GM21360 (cell line): ENCODE data around the gene HAND2.

Experiments used
- ATAC-seq: cut with Tn5 transposase; IDR thresholded peaks from one replicate; pipeline ENCODE4 v1.9.1; 2021; ENCODE audit warnings: mild to moderate bottlenecking, moderate library complexity; ENCODE audit not compliant: unreplicated experiment

The HAND2 gene

DNA sequence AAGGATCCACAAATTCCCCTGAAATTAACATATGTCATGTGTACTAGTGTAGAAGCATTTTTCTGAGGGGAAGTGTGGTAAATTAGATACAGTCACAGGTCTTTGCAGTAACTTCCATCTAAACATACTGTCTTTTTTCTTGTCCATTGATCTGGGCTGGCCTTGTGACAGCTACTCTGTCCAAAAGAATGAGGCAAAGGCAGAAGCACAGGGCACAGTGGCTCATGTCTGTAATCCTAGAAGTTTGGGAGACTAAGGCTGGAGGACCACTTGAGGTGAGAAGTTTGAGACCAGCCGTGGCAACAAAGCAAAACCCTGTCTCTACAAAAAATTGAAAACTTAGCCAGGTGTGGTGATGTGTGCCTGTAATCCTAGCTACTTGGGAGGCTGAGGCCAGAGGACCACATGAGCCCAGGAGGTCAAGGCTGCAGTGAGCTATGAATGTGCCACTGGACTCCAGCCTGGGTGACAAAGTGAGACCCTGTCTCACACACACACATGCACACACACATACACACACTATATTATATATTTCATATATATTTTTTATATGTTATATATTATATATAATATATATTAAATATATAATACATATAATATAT, 47.6 kb downstream of the HAND2 start:
- ATAC-seq, result no peak

DNA sequence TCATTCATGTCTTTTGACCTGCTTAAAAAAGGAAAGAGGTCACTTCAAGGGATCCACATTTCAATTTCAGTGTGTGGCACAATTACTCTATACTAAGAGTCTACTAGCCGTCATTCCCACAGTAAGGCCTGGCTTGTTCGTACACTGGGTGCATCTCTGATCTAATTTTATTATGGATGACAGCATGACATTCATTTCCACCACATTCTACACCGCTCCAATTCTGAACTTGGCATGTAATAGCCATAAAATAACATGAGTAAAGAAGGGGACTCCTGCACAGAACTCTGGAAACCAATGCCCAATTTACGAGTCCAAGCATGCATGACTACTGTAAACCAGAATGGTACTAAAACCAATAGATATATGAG, 51.1 kb downstream of the HAND2 start:
- ATAC-seq, result no peak

DNA sequence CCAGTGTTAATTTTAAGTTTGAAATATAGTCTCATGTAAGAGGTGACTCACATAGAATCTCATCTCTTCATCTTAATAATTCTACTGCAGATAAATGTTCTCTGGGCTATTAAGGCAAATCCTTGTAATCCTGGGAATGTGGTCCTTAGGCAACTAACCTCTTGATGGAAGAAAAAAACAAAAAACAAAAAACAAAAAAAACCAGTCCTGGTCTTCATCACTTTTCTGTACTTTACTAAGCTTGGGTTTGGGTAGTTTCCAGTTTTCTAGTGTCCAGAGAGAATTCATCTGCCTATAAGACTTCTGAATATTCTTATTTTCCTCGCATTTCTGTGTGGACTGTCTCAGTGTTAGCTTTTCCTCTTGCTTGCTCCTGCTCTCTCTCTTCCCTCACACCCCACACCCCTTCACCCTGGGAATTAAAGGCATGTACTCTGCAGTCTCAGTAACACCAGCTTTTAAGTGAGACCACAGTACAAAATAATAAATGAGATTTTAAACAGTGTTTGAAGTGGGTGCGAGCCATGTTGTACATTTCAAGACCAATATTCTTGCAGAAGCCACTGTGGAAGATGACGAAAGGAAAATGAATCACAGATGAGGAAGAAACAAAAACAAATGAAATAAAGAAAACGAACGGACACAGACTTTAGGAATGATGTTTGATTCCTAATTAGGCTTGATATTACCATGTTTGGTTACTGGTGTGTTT, 51.7 kb downstream of the HAND2 start:
- ATAC-seq, result no peak

DNA sequence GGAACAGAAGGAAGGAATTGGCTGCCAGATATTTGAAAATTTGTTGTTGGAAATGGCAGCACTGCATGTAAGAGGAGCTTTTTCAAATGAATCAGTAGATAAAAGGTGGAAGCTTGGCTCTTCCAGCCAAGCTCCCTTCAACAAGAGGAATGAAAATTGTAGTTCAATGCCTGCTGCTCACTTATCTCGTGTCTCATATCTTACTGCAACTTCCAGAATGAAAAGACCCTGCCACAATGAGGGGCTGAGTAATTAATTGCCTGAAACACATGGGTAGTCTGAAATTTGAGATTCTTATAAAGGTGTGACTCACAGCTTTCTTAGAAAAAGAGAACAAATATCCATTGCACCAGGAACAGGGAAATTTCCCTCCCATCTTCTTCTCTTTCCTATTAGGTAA, 53.0 kb downstream of the HAND2 start:
- ATAC-seq, result no peak
